A549 (cell line): ENCODE data around the gene GAP43.

ENCODE experiments used
- CHD2 ChIP-seq: fragments of 150-350 bp; IDR thresholded peaks from 2 replicates; pipeline ENCODE4 v1.6.1; 2014; ENCODE audit warnings: low read length; ENCODE audit not compliant: partially characterized antibody
- EP300 ChIP-seq, 2 experiments: fragments of >200 bp; sonication (Bioruptor Twin); formaldehyde crosslinking; IDR thresholded peaks; 2 replicates in 1 of 2; 3 replicates in 1 of 2; pipeline ENCODE4 v1.6.1; 2016 to 2017
- ESRRA ChIP-seq: fragments of 150-350 bp; IDR thresholded peaks from 2 replicates; pipeline ENCODE4 v1.6.1; 2014; ENCODE audit warnings: mild to moderate bottlenecking, low read length, borderline replicate concordance
- HOXA7 ChIP-seq: fragments of 250-450 bp; sonication (Bioruptor Pico); IDR thresholded peaks from 2 replicates; pipeline ENCODE4 v1.5.0; 2020; ENCODE audit warnings: mild to moderate bottlenecking, moderate library complexity
- JUNB ChIP-seq: fragments of >200 bp; sonication (Bioruptor Twin); formaldehyde crosslinking; IDR thresholded peaks from 2 replicates; pipeline ENCODE4 v1.6.1; 2016
- POLR2A ChIP-seq: IDR thresholded peaks from 2 replicates; pipeline ENCODE4 v1.6.1; 2012; ENCODE audit warnings: mild to moderate bottlenecking, low read length
- RCOR1 ChIP-seq: fragments of 150-350 bp; IDR thresholded peaks from 2 replicates; pipeline ENCODE4 v1.6.1; 2014; ENCODE audit warnings: antibody characterized with exemption, low read length, low read depth
- SMC3 ChIP-seq: fragments of >200 bp; sonication (Bioruptor Twin); formaldehyde crosslinking; IDR thresholded peaks from 3 replicates; pipeline ENCODE4 v1.6.1; 2018; ENCODE audit warnings: inconsistent platforms
- TP53 ChIP-seq: fragments of 250-450 bp; sonication (Bioruptor Pico); IDR thresholded peaks from 2 replicates; pipeline ENCODE4 v1.5.0; 2021; ENCODE audit warnings: mild to moderate bottlenecking, moderate library complexity
- ZFP36 ChIP-seq: fragments of 450-650 bp; IDR thresholded peaks from 2 replicates; pipeline ENCODE4 v1.6.1; 2014; ENCODE audit warnings: borderline replicate concordance; ENCODE audit not compliant: partially characterized antibody
- TF ChIP-seq, protein P1 (sequence below): fragments of >200 bp; sonication (Bioruptor Twin); formaldehyde crosslinking; IDR thresholded peaks from 3 replicates; pipeline ENCODE4 v1.5.1; 2016
- TF ChIP-seq, protein P2 (sequence below): fragments of 200-600 bp; sonication (generic); IDR thresholded peaks from 2 replicates; pipeline ENCODE4 v1.6.1; 2016; ENCODE audit warnings: antibody characterized with exemption, mild to moderate bottlenecking, moderate library complexity
- TF ChIP-seq, protein P3 (sequence below): IDR thresholded peaks from 2 replicates; pipeline ENCODE4 v1.6.1; 2012

DNA sequence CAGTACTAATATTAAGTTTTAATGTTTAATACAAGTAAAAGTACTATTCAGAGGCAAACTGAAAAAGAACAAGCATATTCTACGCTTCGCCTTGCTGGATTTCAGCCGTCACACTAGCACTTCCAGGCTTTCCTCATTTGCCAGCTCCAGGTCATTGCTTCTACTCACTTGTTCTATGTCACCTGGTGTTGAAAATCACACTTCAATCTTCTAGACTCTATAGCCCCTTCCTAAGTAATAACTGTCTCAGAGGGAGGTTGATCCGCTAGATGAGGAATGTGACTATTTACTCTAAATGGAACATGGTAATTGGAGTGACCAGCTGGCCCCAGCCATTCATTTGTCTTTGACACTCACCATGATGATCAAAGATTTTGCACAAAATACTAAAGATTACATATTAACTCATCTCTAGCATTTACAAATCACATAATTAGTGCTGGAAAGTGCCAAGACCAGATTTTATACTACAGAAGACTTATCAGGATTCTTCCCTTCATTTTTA lies 92.0 kb downstream of the GAP43 start:
- TF ChIP-seq HOXA7 (CRISPR knock-in tag) (no peak), EP300 (IDR thresholded peaks at IDR 0.05) (no peak), JUNB (no peak), POLR2A (no peak), CHD2 (no peak), ZFP36 (no peak), TP53 (CRISPR knock-in tag) (no peak), RCOR1 (no peak), ESRRA (no peak), SMC3 (no peak)
- TF ChIP-seq, protein P1, sequence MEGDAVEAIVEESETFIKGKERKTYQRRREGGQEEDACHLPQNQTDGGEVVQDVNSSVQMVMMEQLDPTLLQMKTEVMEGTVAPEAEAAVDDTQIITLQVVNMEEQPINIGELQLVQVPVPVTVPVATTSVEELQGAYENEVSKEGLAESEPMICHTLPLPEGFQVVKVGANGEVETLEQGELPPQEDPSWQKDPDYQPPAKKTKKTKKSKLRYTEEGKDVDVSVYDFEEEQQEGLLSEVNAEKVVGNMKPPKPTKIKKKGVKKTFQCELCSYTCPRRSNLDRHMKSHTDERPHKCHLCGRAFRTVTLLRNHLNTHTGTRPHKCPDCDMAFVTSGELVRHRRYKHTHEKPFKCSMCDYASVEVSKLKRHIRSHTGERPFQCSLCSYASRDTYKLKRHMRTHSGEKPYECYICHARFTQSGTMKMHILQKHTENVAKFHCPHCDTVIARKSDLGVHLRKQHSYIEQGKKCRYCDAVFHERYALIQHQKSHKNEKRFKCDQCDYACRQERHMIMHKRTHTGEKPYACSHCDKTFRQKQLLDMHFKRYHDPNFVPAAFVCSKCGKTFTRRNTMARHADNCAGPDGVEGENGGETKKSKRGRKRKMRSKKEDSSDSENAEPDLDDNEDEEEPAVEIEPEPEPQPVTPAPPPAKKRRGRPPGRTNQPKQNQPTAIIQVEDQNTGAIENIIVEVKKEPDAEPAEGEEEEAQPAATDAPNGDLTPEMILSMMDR: no peak
- TF ChIP-seq, protein P2, sequence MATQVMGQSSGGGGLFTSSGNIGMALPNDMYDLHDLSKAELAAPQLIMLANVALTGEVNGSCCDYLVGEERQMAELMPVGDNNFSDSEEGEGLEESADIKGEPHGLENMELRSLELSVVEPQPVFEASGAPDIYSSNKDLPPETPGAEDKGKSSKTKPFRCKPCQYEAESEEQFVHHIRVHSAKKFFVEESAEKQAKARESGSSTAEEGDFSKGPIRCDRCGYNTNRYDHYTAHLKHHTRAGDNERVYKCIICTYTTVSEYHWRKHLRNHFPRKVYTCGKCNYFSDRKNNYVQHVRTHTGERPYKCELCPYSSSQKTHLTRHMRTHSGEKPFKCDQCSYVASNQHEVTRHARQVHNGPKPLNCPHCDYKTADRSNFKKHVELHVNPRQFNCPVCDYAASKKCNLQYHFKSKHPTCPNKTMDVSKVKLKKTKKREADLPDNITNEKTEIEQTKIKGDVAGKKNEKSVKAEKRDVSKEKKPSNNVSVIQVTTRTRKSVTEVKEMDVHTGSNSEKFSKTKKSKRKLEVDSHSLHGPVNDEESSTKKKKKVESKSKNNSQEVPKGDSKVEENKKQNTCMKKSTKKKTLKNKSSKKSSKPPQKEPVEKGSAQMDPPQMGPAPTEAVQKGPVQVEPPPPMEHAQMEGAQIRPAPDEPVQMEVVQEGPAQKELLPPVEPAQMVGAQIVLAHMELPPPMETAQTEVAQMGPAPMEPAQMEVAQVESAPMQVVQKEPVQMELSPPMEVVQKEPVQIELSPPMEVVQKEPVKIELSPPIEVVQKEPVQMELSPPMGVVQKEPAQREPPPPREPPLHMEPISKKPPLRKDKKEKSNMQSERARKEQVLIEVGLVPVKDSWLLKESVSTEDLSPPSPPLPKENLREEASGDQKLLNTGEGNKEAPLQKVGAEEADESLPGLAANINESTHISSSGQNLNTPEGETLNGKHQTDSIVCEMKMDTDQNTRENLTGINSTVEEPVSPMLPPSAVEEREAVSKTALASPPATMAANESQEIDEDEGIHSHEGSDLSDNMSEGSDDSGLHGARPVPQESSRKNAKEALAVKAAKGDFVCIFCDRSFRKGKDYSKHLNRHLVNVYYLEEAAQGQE: no peak
- TF ChIP-seq, protein P3, sequence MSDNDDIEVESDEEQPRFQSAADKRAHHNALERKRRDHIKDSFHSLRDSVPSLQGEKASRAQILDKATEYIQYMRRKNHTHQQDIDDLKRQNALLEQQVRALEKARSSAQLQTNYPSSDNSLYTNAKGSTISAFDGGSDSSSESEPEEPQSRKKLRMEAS: no peak
